Left lung (tissue), 10 donors: Measurements from ENCODE around the gene SUGP2. TPM values are rescaled to one million over a fixed set of nuclear protein-coding genes. Genes with fewer than 3 reads are reported as not detected.

Experiments
- ATAC-seq: fragments of 200-7000 bp; cut with Tn5 transposase; one replicate; pipeline ENCODE4 v1.9.1; 2020; ENCODE audit warnings: moderate library complexity
- DNase-seq, 4 donors: peaks; one replicate each; pipeline ENCODE4 v3.0.0-alpha.2; 2013 to 2020
- H3K27ac ChIP-seq, 2 donors: fragments of 200-600 bp; sonication (generic) in 1 of 2; one replicate each; pipeline versions ENCODE4 v1.5.0 to v1.8.0; 2020 to 2021
- H3K27me3 ChIP-seq, 2 donors: fragments of 200-600 bp; sonication (generic) in 1 of 2; one replicate each; pipeline versions ENCODE4 v1.5.0 to v1.8.0; 2020 to 2021
- H3K36me3 ChIP-seq, 2 donors: fragments of 200-600 bp; sonication (generic) in 1 of 2; one replicate each; pipeline versions ENCODE4 v1.5.0 to v1.8.0; 2020 to 2021
- H3K4me1 ChIP-seq, 2 donors: fragments of 200-600 bp; one replicate each; pipeline ENCODE4 v1.8.0; 2021
- H3K4me3 ChIP-seq, 2 donors: fragments of 200-600 bp; sonication (generic) in 1 of 2; one replicate each; pipeline versions ENCODE4 v1.5.0 to v1.8.0; 2020 to 2021; ENCODE audit warnings: mild to moderate bottlenecking in 1 of 2
- H3K9me3 ChIP-seq, 2 donors: fragments of 200-600 bp; sonication (generic) in 1 of 2; one replicate each; pipeline versions ENCODE4 v1.5.0 to v1.8.0; 2020 to 2021
- CTCF ChIP-seq, 2 donors: fragments of 200-600 bp; sonication (generic) in 1 of 2; IDR thresholded peaks; one replicate each; pipeline versions ENCODE4 v1.5.0 to v1.8.0; 2021; ENCODE audit warnings: antibody characterized with exemption in 2 of 2
- intact Hi-C, 2 donors: fragments of 100-400 bp; cut with DNase I; formaldehyde crosslinking; loops; one replicate each; pipeline versions ENCODE4 v1.11.2 to v1.14.2; 2022
- polyA plus RNA-seq, 6 donors: library from polyadenylated mRNA; unstranded; fragments of 120-200 nt; gene quantifications; one replicate each; pipeline ENCODE4 v1.2.1, GENCODE V29; 2013; ENCODE audit not compliant: insufficient read length in 6 of 6
- total RNA-seq, 2 donors: library from RNA; stranded (reverse); fragmentation: NEBNext Ultra II Directional; extraction: Animal tissue kit (Norgen Biotek cat#: 25700); gene quantifications; one replicate each; pipeline ENCODE4 v1.2.1, GENCODE V29; 2021
- donor health status: DM: no; HTN: yes; CAD: no.
- donor health status: DM: no; HTN: no; CAD: no.

The SUGP2 gene
- total and polyA plus RNA-seq, 8 donors = 64.2 to 139 (median 103) TPM

GRCh38 chr19:19063183-19064097 lies 30.1 kb upstream of the SUGP2 start, which contains the start of gene SLC25A42:
Gene SLC25A42 (plus strand): TSS chr19:19063994. CDS start chr19:19096125, 32,131 bp downstream.
- peak in 1 of 2 donors; percentile 12 for TF ChIP-seq CTCF (IDR thresholded peaks at IDR 0.05)
- Histone ChIP-seq H3K4me3 (peak within 1 kb of the TSS; percentile 47 to 65), H3K36me3 (peaks cover 0 to 14% of the 10 kb centered on the region in 2 donors), H3K27ac (peak within 1 kb of the TSS; percentile 50 to 63), H3K4me1 (peaks cover 12 to 32% of the 10 kb centered on the region in 2 donors), H3K27me3 (no peaks in the 10 kb centered on the region), H3K9me3 (no peaks in the 10 kb centered on the region)
- intact Hi-C loops = no loop called here
- DNase-seq = peak; percentile 98 to 100 (median 100)
- ATAC-seq = peak; percentile 94

DNA sequence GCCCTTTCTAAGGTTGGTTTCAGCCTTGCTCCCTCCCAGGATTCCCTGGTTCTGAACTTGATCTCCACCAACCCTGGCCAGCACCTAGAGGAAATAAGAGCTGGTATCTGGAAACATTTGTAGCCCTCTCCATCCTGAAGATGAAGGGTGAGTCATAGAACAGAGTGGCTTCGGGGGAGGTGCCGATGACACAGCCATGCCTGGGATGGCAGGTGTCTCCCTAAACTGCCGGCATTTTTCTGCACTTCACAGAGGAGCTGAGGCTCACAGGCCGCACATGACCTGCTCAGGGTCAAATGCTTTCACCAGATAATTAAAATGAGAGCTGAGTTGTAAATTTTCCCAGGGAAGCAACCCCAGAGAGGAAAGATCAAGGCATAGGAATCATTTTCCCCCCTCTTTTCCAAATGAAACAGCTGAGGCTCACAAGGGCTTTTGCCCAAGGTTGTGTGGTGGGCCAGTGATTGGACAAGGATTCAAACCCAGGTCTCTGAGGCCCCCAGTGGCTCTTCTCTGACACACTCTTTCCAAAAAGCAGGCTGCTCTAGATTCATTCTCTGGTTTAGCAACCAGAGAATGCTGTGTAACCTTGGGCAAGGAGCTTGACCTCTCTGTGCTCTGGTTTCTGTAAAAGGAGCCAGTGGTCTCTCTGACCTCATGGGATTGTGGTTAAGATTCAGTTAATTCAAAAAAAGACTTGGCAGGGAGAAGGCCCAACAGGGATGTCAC lies 29.3 kb upstream of the SUGP2 start:
- peak; percentile 11 for ATAC-seq
- H3K4me1 ChIP-seq = peaks cover 12 to 29% of the 10 kb centered on the region in 2 donors

DNA sequence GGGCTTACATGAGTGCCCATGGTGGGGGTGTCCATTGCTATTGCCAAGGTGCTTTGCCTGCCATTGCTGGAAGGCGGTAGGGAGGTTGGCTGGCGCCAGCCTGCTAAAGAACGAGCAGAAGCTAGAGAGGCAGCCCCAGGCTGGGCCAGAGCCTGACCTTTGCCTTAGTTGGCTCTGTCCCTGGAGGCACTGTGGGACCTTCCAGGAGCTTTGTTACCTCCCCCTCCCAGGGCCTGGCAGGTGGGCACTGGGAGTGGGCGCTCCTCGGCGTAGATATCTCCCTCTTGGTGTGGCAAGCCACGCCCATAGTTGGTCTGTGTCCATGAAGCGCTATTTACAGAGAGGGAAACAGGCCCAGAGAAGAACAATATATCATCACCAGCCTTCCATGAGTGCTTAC lies 28.2 kb upstream of the SUGP2 start:
- DNase-seq (no peak), ATAC-seq (no peak)
- Histone ChIP-seq H3K36me3 (peaks cover 0 to 33% of the 10 kb centered on the region in 2 donors), H3K27ac (no peak overlapping the region), H3K4me3 (no peak overlapping the region), H3K9me3 (no peaks in the 10 kb centered on the region), H3K4me1 (peaks cover 12 to 29% of the 10 kb centered on the region in 2 donors), H3K27me3 (no peaks in the 10 kb centered on the region)
- TF ChIP-seq CTCF (IDR thresholded peaks at IDR 0.05) = no peak
- intact Hi-C loops = no loop called here

More for the DNA sequence above, 29.3 kb upstream of the SUGP2 start:
- intact Hi-C loops = no loop called here
- Histone ChIP-seq H3K27me3 (no peaks in the 10 kb centered on the region), H3K27ac (peak overlapping the region; percentile 50 to 63), H3K36me3 (peaks cover 0 to 22% of the 10 kb centered on the region in 2 donors), H3K9me3 (no peaks in the 10 kb centered on the region), H3K4me3 (peak overlapping the region; percentile 33 to 65)
- peak in 2 of 4 donors; percentile 57 to 70 for DNase-seq
- no peak for TF ChIP-seq CTCF (IDR thresholded peaks at IDR 0.05)

DNA sequence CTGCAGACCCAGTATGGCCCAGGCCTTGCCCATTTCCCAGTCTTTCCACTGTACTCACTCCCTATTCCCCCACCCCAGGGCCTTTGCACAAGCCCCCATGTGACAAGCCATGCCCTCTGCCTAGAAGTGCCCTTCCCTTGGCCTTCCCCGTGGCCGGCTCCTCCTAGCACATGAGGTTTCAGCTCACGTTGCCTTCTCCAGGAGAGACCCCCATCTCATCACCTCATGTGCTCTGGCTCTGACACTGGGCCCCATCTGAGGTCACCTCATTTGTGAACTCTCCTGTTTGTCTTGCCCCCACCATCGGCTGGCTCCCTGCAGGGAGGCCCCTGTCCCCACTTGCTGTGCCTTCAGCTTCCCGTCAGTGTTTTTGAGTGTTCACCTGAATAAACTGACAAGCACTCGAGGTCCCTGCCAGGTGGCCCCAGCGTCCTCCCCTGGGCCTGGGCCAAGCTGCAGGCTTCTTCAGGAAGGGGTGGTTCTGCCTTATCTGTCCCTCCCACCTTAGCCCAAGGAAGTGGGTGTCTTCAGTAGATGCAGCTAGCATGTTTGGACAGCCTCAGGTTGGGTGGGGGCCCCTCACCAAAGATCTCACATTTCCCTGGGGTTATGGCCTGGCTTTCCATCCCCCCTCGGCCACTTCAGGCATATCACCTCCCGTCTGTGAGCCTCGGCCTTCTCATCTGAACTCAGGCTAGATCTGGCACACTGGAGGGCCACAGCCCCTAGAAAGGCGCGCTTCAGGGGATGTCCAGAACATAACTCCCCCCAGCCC lies 26.7 kb upstream of the SUGP2 start:
- H3K27me3 ChIP-seq = no peaks in the 10 kb centered on the region
- no peak overlapping the region for H3K4me3 ChIP-seq
- H3K36me3 ChIP-seq = peaks cover 0 to 47% of the 10 kb centered on the region in 2 donors
- no peaks in the 10 kb centered on the region for H3K9me3 ChIP-seq
- H3K4me1 ChIP-seq = peaks cover 3 to 22% of the 10 kb centered on the region in 2 donors
- no peak overlapping the region for H3K27ac ChIP-seq
- intact Hi-C loops = loop anchor here in 1 of 2 donors (10.0 kb wide), 1 partner anchor 75 kb away; the partner anchor contains the start of gene TMEM161A
- ATAC-seq (no peak), DNase-seq (peak in 3 of 4 donors; percentile 40 to 70 (median 53))
- no peak for TF ChIP-seq CTCF (IDR thresholded peaks at IDR 0.05)
